Measurements from ENCODE around the gene CAVIN3.

DNA sequence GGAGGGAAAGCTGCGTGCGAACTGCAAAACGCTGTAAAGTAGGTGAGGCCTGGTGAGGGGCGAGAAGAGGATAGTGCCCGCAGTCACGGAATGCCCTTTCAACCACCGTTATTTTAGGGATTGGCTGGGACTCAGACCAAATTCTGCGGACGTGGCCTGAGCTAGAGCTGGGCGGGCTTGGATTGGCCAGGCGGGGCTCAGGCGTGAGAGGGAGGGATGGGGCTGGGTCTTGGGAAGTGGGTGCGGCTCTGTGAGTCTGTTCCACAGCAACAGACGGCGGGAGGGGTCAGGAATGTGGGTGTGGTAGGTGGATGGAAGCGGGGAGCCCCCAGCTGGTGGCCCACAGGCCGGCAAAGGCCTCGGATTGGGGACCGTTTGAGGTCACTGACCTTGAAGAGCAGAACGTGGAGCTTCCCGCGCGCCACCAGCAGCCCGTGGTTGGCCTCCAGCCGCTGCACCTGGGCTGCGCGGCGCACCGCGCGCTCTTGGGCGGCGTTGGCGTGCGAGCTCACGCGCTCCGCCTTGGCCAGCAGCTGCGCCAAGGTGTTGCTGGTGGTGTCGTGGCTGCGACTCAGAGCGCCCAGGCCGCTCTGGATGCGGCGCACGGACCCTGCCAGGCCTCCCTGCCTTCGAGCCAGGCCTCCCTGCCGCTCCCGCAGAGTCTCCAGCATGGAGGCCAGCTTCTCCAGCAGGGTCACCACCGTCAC is 444 bp downstream of the CAVIN3 start:
- no peak for TF ChIP-seq POLR2A (IDR thresholded peaks at IDR 0.05; ENCODE audit: extremely low read depth, insufficient read length)
- no peak for TF ChIP-seq CTCF (IDR thresholded peaks at IDR 0.05; ENCODE audit: low read depth, low read length)
- TF ChIP-seq MAX (IDR thresholded peaks at IDR 0.05; ENCODE audit: low read depth, low read length): no peak
- no peak for TF ChIP-seq MYC (IDR thresholded peaks at IDR 0.05; ENCODE audit: low read depth, low read length)
